ENCODE measurements around the gene EIF4G3.

GRCh38 chr1:21141030-21141429, 35.7 kb downstream of the EIF4G3 start:
- TF ChIP-seq, protein P1, sequence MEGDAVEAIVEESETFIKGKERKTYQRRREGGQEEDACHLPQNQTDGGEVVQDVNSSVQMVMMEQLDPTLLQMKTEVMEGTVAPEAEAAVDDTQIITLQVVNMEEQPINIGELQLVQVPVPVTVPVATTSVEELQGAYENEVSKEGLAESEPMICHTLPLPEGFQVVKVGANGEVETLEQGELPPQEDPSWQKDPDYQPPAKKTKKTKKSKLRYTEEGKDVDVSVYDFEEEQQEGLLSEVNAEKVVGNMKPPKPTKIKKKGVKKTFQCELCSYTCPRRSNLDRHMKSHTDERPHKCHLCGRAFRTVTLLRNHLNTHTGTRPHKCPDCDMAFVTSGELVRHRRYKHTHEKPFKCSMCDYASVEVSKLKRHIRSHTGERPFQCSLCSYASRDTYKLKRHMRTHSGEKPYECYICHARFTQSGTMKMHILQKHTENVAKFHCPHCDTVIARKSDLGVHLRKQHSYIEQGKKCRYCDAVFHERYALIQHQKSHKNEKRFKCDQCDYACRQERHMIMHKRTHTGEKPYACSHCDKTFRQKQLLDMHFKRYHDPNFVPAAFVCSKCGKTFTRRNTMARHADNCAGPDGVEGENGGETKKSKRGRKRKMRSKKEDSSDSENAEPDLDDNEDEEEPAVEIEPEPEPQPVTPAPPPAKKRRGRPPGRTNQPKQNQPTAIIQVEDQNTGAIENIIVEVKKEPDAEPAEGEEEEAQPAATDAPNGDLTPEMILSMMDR (IDR thresholded peaks at IDR 0.05): no peak
- TF ChIP-seq POLR2A (IDR thresholded peaks at IDR 0.05): no peak
